GM12872 (cell line): ENCODE data around the gene ZNF234.

Source experiments
- TF ChIP-seq, protein P1 (sequence below): IDR thresholded peaks from 3 replicates; pipeline ENCODE4 v1.5.1; 2011; ENCODE audit warnings: low read depth, mild to moderate bottlenecking, low read length, moderate library complexity; ENCODE audit not compliant: insufficient read depth

ZNF234 gene

GRCh38 chr19:44163789-44164188 is 22.4 kb downstream of the ZNF234 start:
- TF ChIP-seq, protein P1, sequence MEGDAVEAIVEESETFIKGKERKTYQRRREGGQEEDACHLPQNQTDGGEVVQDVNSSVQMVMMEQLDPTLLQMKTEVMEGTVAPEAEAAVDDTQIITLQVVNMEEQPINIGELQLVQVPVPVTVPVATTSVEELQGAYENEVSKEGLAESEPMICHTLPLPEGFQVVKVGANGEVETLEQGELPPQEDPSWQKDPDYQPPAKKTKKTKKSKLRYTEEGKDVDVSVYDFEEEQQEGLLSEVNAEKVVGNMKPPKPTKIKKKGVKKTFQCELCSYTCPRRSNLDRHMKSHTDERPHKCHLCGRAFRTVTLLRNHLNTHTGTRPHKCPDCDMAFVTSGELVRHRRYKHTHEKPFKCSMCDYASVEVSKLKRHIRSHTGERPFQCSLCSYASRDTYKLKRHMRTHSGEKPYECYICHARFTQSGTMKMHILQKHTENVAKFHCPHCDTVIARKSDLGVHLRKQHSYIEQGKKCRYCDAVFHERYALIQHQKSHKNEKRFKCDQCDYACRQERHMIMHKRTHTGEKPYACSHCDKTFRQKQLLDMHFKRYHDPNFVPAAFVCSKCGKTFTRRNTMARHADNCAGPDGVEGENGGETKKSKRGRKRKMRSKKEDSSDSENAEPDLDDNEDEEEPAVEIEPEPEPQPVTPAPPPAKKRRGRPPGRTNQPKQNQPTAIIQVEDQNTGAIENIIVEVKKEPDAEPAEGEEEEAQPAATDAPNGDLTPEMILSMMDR = no peak

- TF ChIP-seq, protein P1 = no peak
Observed at GRCh38 chr19:44164327-44164672, 22.9 kb downstream of the ZNF234 start.

DNA sequence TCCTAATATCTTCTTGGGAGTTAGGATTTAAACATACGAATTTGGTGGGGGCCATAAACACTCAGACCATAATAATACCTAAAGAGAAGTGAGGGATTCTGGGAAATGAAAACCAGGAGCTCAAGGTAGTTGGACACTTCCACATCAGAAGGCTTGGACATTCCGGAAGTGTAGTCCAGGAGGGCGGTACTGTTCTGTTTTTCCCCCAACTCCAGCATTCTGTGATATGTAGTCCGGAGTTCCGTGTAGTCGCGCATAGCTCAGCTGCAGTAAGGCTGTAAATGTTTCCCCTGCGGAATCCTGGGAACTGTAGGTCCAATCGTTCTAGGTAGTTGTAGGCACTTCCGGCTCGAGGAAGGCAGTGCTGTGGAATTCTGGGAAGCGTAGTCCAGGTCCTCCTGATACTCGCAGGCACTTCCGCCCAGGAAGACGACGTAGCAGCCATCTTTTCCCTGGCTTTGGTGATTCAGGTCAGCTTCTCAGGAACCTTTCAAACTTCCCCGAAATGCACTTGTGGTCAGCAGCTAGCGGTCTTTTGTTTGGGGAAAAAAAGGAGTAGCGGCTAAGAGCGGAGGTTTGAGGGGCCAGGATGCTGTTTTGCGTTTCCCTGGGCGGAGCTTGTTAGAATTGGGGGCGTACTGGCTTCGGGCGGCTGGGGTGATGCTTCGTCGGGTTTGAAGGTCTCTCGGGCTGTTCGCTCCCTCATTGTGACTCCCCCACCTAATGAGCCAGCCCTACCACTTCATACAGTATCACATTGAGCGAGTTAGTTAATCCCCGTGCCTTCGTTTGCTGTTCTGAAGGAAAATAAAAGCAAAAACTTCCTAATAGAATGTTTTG is 23.5 kb downstream of the ZNF234 start, which contains the start of gene ZNF226:
Gene ZNF226 (plus strand): TSS at position 428 of the 840 bp plus-strand sequence. CDS start 4,981 bp downstream, outside the sequence.
- TF ChIP-seq, protein P1 = no peak

DNA sequence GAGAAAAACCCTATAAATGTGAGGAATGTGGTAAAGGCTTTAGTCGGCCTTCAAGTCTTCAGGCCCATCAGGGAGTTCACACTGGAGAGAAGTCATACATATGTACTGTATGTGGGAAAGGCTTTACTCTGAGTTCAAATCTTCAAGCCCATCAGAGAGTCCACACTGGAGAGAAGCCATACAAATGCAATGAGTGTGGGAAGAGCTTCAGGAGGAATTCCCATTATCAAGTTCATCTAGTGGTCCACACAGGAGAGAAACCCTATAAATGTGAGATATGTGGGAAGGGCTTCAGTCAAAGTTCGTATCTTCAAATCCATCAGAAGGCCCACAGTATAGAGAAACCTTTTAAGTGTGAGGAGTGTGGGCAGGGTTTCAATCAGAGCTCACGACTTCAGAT is 35.2 kb downstream of the ZNF234 start:
- TF ChIP-seq, protein P1 = no peak

DNA sequence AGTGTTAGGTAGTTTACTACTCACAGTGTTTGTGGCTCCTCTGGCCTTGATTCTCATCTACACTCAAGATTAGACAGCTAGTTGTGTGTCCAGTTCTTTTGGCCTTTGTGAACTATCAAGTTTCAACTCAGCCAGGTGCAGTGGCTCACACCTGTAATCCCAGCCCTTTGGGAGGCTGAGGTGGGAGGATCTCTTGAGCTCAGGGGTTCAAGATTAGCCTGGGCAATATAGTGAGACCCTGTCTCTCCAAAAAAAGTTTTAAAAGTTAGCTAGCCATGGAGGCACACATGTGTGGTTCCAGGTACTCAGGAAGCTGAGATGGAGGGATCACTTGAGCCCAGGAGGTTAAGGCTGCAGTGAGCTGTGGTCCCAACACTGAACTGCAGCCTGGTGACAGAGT is 39.6 kb downstream of the ZNF234 start:
- TF ChIP-seq, protein P1 = no peak

DNA sequence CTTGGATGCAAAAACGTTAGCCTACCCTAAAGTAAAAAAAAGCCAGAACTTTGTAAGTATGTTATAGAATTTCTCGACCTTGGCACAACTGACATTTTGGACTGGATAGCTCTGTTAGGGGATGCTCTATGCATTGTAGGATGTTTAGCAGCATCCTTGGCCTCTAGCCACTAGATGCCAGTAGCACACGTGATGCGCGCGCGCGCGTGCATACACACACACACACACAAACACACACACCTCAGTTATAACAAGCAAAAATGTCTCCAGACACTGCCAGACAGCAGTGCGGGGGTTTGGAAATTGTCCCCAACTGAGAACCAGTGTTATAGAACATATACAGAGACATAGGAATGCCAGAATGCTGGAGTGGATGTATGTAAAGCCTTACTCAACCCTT is 40.8 kb downstream of the ZNF234 start:
- TF ChIP-seq, protein P1 = no peak

DNA sequence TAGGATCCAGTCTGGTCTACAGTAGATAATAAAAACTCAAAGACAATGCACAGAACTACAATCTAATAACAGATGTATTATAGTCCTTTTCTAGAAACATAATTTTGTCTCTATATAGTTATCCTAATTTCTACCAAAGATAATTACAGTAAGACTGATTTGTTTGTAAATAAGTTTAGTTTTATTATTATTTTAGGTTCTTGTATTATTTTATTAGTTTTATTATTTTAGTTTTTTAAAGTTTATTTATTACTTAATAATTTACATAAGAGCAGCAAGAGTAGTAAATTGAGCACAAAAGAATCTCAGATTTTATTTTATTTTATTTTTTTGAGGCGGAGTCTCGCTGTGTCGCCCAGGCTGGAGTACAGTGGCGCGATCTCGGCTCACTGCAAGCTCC is 48.7 kb downstream of the ZNF234 start:
- TF ChIP-seq, protein P1 = no peak
